WERI-Rb-1 (cell line): ENCODE measurements around the gene RSRC2.
"Not testable (repeated sequence)": the region's sequence is repeated elsewhere in the genome, so short reads cannot be mapped to it uniquely, and the experiment has no call there.

Experiments
- DNase-seq: peaks from one replicate; pipeline ENCODE4 v3.0.0-alpha.2; 2020
- H3K27ac ChIP-seq: fragments of 250-450 bp; sonication (Bioruptor Pico); 2 replicates; pipeline ENCODE4 v1.5.1; 2020; ENCODE audit warnings: mild to moderate bottlenecking, moderate library complexity
- H3K27me3 ChIP-seq: fragments of 250-450 bp; sonication (Bioruptor Pico); 2 replicates; pipeline ENCODE4 v1.5.1; 2021; ENCODE audit warnings: mild to moderate bottlenecking, low read depth, moderate library complexity; ENCODE audit not compliant: insufficient read depth, severe bottlenecking
- H3K36me3 ChIP-seq: fragments of 250-450 bp; sonication (Bioruptor Pico); 2 replicates; pipeline ENCODE4 v1.5.1; 2020; ENCODE audit warnings: mild to moderate bottlenecking, moderate library complexity
- H3K4me3 ChIP-seq: 2 replicates; pipeline ENCODE4 v1.5.1; 2011; ENCODE audit warnings: low read depth, mild to moderate bottlenecking, control low read depth, low read length
- H3K9me3 ChIP-seq: fragments of 250-450 bp; sonication (Bioruptor Pico); 2 replicates; pipeline ENCODE4 v1.5.1; 2021; ENCODE audit warnings: mild to moderate bottlenecking, moderate library complexity; ENCODE audit not compliant: severe bottlenecking
- TF ChIP-seq, protein P1 (sequence below): IDR thresholded peaks from 2 replicates; pipeline ENCODE4 v1.5.1; 2011; ENCODE audit warnings: low read depth, mild to moderate bottlenecking, control low read depth, inconsistent platforms, low read length

Gene RSRC2

DNA sequence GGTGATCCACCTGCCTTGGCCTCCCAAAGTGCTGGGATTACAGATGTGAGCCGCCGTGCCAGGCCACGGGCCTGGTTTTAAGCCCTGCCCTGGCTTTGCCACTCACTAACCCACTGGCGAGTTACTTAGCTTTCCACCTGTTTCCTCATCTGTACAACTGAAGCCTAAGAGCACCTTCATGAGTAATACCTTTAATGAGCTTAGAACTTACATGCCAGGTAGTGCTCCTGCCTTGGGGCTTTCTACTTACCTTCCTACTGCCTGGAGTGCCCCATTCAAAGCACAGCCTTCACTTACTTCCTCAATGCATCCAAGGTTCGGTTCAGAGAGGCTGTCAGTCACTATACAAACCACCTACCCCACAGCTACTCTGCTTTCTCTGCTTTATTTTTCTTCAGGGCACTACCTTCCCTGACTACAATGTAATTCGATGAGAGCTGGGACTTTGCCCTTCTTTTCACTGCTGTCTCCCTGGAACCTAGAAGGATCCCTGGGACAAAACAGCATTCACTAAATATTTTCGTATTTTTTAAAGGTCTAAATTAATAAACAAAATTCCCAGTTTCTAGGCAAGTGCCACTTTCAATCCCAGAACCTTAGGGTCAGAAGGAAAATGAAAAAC, 39.8 kb downstream of the RSRC2 start:
- H3K27me3 ChIP-seq: no peaks in the 10 kb centered on the region
- DNase-seq: no peak
- H3K27ac ChIP-seq: no peak overlapping the region
- peaks cover 84% of the 10 kb centered on the region for H3K36me3 ChIP-seq
- no peak overlapping the region for H3K4me3 ChIP-seq
- H3K9me3 ChIP-seq: no peaks in the 10 kb centered on the region
- TF ChIP-seq, protein P1, sequence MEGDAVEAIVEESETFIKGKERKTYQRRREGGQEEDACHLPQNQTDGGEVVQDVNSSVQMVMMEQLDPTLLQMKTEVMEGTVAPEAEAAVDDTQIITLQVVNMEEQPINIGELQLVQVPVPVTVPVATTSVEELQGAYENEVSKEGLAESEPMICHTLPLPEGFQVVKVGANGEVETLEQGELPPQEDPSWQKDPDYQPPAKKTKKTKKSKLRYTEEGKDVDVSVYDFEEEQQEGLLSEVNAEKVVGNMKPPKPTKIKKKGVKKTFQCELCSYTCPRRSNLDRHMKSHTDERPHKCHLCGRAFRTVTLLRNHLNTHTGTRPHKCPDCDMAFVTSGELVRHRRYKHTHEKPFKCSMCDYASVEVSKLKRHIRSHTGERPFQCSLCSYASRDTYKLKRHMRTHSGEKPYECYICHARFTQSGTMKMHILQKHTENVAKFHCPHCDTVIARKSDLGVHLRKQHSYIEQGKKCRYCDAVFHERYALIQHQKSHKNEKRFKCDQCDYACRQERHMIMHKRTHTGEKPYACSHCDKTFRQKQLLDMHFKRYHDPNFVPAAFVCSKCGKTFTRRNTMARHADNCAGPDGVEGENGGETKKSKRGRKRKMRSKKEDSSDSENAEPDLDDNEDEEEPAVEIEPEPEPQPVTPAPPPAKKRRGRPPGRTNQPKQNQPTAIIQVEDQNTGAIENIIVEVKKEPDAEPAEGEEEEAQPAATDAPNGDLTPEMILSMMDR: no peak

DNA sequence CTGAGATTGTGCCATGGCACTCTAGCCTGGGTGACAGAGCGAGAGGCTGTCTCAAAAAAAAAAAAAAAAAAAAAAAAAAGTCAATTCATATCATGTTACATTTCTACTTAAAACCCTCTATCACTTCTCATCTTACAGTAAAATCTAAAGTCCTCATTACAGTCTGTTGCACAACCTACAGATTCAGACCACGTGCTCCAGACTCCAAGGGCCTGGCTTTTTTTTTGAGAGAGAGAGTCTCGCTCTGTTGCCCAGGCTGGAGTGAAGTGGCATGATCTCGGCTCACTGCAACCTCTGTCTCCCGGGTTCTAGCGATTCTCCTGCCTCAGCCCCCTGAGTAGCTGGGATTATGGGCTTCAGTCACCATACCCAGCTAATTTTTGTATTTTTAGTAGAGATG, 40.4 kb downstream of the RSRC2 start:
- not testable (repeated sequence) for DNase-seq, H3K27me3 ChIP-seq, H3K27ac ChIP-seq, H3K4me3 ChIP-seq, H3K9me3 ChIP-seq
- peaks cover 84% of the 10 kb centered on the region for H3K36me3 ChIP-seq

DNA sequence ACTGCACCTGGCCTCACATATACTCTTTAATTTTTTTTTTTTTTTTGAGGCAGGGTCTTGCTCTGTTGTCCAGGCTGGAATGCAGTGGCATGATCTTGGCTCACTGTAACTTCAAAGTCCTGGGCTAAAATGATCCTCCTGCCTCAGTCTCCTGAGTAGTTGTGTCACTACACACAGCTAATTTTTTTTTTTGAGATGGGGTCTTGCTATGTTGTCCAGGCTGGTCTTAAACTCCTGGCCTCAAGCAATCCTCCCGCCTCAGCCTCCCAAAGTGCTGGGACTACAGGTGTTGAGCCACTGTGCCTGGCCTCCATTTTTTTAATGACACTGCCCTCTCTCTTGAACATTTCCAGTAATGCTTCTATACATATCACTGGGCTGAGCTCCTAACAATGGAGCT, 42.4 kb downstream of the RSRC2 start:
- H3K4me3 ChIP-seq, DNase-seq, H3K27ac ChIP-seq, H3K27me3 ChIP-seq, H3K9me3 ChIP-seq: not testable (repeated sequence)
- peaks cover 84% of the 10 kb centered on the region for H3K36me3 ChIP-seq

DNA sequence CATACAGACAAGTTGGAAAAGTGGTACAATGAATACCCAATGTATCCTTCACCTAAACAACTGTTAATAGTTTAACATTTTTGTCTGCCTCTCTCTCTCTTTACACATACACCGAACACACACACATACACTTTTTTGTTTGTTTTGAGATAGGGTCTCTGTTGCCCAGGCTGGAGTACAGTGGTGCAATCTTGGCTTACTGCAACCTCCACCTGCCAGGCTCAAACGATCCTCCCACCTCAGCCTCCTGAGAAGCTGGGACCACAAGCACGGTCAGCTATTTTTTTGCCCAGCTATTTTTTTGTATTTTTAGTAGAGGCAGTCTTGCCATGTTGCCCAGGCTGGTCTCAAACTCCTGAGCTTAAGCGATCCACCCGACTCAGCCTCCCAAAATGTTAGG, 42.8 kb downstream of the RSRC2 start:
- TF ChIP-seq, protein P1: no peak
- Histone ChIP-seq H3K9me3 (no peaks in the 10 kb centered on the region), H3K27ac (no peak overlapping the region), H3K36me3 (peaks cover 83% of the 10 kb centered on the region), H3K4me3 (no peak overlapping the region), H3K27me3 (no peaks in the 10 kb centered on the region)
- no peak for DNase-seq

DNA sequence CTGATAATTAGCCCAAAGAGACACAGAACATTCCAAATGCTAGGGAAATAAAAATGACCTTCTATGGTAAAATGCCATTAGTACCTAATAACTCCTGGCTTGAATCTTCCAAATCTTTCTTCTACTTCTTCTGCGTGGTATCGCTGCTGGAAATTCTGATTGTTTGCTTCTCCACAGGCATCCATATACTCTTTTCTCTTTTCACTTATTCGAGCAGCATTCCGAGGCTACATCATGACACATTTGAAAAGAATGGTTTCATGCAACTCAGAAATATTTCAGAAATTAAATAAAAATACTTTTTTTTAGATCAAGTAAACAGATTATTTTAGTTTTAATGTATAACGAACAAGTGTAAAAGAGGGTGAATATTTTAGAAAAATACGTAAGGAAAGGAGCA, 44.9 kb downstream of the RSRC2 start:
- no peak for DNase-seq
- no peaks in the 10 kb centered on the region for H3K27me3 ChIP-seq
- H3K27ac ChIP-seq: no peak overlapping the region
- TF ChIP-seq, protein P1: no peak
- no peak overlapping the region for H3K4me3 ChIP-seq
- peaks cover 77% of the 10 kb centered on the region for H3K36me3 ChIP-seq
- H3K9me3 ChIP-seq: no peaks in the 10 kb centered on the region

DNA sequence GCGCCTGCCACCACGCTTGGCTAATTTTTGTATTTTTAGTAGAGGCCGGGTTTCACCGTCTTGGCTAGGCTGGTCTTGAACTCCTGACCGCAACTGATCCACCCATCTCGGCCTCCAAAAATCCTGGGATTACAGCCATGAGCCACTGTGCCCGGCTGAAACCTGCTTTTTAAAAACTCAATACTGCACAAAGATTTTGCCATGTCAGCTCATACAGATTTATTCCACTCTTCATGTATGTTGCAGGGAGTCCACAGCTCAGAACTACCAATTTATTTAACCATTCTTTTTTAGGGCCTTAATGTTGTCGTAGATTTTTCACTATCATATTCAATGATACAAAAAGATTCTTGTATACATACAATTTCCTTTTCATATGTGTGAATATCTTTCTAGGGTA, 46.0 kb downstream of the RSRC2 start:
- H3K36me3 ChIP-seq: peaks cover 77% of the 10 kb centered on the region
- TF ChIP-seq, protein P1: no peak
- no peak for DNase-seq

DNA sequence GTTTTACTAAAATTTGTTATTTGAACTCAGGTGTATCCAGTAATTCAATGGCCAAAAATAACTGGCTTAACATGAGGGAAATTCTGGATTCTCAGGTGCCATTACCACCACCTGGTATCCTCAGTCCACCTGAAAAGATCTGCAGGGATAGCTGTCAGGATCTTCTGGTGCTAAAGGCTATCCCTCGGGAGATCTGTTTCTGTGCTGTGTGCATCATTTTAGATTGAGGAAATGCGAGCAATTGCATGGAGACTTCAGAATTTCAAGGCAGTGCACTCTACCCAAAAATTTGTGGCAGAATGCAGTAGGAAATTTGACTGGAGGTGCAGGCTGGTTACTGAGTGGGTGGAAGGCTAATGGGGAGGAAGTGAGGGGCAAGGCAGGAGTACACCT, 52.4 kb downstream of the RSRC2 start:
- Histone ChIP-seq H3K9me3 (no peaks in the 10 kb centered on the region), H3K36me3 (peaks cover 60% of the 10 kb centered on the region), H3K27me3 (no peaks in the 10 kb centered on the region), H3K27ac (no peak overlapping the region), H3K4me3 (no peak overlapping the region)
- TF ChIP-seq, protein P1: no peak
- no peak for DNase-seq

More for the DNA sequence above, 46.0 kb downstream of the RSRC2 start:
- no peaks in the 10 kb centered on the region for H3K9me3 ChIP-seq
- H3K27ac ChIP-seq: no peak overlapping the region
- H3K4me3 ChIP-seq: no peak overlapping the region
- H3K27me3 ChIP-seq: no peaks in the 10 kb centered on the region
